Stimulated activated CD8-positive, alpha-beta memory T cell treated with anti-CD3 and anti-CD28 coated beads, Interleukin-4, amount 100 ng/mL, for 1 hour (primary cell): ENCODE measurements around the gene SLC25A26.
A peak's percentile ranks its signal among the peaks of the same experiment; 100 is the strongest.

Experiments
- DNase-seq, 2 donors: peaks; one replicate each; pipeline ENCODE4 v3.0.0-alpha.2; 2020; ENCODE audit warnings: low read depth in 2 of 2, low spot score in 1 of 2

Gene SLC25A26

DNA sequence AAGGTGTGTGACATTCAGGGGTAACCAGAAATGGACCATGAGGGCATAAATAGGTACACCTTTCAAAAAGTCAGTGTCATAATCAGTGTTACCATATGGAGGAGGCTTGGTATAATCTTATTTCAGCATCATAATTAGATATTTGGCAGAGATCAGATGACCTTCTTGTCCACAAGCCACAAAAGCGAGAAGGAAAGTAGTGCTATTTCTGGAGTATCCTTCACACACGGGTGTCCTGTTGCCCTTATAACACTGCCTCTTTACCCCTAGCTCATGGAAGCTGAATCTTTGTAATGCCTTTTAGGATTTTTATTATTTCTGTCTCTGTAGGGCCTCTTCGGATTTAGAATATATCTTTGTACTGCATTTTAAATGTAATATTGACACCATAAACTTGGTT is 147.2 kb downstream of the SLC25A26 start:
- DNase-seq: no peak

DNA sequence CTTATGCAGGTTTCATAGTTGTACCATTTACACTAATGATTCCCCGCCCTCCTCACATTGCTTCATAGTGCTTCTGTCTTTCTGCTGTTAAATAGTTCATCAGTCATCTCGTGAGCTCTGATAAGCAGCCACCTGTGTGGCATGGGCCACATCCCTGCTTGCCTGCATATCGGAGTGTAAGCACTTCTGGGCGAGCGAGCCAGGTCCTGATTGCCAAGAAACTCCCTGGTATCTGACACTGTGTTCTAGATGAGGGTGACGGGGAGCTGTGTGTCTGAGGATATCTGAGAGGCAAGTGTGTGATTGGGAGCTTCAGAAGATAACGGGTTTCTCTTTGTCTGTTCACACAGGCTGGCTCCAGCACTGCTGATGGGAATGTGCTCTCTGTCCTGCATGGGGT is 149.4 kb downstream of the SLC25A26 start:
- DNase-seq: no peak

DNA sequence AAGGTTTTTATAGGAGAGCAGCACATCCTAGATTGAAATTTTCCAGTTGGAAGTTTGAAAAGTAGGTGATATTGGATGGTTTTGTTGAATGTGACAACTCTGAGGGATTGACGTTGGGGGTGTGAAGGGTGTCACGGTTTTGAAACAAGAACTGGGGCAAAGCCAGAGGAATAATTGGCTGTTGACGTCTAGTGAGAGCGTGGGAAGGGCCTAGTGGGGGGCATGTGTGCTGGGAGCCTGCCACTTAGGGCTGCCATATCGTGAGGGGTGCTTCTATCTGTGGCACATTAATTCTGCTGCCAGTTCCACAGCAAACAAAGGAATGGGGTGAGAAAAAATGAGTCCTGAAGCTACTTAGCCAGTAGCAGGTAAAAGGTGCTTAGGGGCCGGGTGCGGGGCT is 150.6 kb downstream of the SLC25A26 start:
- DNase-seq: no peak

DNA sequence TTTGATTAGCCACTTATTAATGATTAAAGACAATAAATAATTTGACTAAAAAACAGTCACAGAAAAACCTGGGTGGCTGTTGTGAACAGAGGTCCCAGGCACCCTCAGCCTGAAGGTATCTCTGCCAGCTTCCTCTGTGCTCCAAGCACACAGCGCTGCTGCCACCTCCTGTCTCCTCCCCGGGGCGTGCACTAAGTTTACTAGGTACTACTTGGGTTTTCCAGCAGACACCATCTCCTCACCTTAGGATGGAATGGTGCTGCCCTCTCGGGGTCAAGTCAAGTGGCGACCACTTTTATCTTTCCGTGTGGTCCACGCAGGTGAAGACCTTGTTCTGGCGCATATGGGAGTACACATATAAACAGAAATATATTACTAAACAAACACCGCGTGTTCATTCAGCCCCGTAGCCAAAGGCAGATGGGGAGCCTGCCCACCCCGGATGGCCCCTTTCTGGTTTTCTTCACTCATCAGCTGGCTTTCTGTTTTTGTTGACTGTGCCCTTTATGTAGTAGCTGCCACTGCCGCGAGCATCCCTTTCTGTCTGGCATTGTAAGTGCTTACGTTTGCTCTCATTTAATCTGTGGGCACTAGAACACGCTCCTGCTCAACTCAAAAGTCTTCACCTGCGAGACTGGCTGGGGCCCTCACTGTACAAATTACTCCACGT is 152.0 kb downstream of the SLC25A26 start:
- DNase-seq: peak in 1 of 2 donors; percentile 27

DNA sequence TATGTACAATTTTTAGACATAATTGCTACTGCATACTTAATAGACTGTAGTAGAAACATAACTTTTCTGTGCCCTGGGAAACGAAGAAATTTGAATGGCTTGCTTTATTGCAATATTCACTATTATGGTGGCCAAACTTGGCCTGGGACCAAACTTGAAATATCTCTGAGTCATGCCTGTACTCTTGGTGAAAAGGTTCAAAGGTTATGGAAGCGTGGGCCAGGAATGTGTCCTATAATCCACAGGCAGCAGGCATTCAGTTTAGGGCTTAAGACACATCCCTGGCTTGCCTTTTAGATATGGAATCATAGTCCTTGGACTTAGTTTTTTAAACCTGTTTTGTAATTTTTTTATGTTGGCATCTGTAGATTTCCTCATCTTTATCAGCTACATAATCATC is 155.8 kb downstream of the SLC25A26 start:
- no peak for DNase-seq

DNA sequence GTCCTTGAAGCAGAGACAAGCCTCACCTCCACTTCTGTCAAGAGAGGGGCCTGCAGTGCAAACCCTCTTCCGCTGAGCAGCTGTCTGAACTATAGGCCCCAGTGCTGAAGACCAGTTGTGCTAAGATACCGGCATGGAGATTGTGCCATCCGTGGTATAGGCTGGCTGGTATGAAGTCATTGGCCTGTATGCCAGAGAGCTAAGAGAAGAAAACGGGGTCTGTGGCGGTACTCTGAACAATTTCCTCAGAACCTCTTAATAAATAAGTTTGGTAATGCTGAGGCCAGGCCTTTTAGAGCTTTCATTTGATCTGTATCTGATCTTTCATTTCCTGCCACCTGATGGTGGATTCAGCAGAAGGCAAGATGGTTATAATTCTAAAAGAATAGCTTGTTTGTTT is 157.0 kb downstream of the SLC25A26 start:
- DNase-seq: no peak

DNA sequence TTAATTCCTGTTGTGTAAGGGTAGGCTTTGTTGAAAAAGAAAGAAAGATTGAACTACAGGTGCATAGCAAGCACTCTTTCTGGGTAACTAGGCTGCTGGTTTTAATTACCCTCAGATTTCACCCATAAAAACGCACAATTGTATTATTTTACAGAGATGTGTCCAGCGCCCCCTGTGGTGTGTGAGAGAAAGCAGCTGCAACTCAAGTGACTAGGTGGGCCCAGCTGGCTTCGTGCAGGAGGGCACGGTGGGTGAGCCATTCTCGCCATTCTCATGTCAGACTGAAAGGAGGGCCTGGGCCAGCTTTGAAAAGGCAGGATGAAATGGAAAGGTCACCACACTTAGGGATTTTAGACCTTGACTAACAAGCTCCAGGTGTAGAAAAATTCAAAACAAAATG is 157.5 kb downstream of the SLC25A26 start:
- peak in 1 of 2 donors; percentile 25 for DNase-seq

DNA sequence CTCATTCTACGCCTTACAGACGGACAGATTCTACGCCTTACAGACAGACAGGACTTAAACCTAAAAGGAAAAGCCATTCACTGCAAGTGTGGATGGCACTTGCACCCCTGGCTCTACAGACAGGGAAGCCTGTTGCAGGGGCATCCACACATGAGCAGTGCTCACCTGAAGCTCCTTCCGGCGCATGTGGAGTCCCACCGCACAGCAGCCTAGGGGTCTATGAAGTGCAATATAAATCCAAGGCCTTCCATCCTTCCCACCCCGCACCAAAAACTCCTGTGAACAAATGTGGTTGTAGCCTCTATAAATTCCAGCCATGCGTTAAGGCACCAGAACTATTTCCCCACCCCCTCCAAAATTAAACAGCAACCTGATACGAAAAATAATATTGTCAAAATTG is 158.8 kb downstream of the SLC25A26 start:
- DNase-seq: no peak

DNA sequence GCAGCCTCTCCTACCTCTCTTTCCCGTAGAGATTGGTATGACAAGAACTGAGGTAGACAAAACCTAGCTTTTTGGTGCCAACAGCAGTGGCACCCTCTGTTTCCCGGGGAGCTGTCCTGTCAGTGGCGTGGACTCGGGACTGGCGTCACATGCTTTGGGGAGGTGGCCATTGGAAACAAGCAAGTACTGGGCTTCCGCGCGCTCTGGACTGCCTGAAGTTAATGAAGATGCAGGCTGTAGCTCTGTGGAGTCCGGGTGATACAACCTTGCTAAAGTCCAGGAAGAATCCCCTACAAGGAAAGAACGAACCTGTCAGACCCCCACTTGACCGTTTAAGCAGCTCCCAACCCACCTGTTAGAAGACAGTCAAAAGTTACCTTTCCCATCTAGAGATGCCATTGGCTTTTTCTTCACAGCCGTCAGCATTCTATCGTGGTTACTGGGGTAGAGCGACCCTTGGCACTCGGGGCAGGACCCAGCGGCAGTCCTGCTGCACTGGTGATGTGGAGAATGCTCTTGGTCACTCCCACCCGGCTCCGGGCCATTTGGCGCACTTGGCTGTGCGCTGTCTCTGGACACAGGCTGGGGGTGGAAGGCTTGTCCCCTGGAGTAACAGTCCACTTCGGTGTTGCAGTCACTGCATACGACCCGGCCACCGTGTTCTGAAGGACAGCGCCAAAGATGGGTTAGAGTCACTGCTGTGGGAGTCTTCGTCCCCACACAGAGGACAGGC is 159.6 kb downstream of the SLC25A26 start:
- DNase-seq: no peak

DNA sequence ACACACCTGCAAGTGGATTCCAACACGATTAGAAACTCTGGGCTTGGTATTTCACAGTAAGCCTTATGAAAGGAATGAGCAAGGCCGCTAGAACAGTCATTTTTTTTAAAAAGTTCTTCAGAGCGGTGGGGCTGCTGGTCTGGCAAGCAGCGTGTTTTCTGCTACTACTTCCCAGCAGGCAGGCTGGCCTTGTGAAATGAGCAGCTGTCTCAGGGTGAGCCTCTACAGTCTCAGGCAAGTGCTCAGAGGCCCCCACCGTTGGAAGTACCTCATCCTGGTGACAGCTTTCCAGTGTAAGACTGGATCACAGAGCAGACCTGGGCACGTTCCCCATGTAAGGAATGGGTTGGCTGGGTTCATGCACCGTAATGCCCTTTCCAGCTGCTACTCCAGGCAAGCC is 160.8 kb downstream of the SLC25A26 start:
- DNase-seq: no peak

DNA sequence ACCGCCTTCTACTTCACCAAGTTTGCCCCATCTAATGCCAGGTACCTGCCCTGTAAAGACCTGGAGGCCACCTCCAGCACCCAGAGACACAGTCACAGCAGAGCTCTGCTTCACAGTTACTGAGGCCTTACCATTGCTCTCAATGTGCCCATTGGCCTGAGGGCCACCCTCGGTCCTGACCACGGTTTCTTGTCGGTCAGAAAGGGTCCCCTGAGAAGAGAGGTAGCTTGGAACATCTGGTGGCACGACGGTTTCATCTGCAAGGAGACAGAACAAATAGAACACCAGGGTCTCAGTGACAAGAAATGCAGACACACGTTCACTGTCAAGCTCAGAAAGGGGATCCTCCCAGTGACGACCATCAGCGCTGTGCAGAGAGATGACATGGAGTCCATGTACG is 161.3 kb downstream of the SLC25A26 start:
- DNase-seq: no peak

DNA sequence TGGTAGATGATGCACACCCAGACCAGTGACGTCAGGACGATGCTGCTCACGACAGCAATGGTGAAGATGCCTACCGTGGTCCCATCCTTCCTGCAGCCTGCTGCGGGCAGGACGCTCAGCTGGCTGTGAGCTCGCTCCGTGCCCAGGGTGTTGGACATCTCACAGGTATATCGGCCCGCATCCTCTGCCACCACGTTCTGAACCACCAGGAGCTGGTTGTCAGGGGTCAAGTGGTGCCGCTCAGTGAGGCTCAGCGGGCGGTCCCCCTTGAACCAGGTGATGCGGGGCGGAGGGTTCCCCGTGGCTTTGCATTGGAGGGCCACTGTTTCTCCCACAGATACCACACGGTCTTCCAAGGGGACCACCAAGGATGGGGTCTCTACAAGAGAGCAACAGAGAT is 162.2 kb downstream of the SLC25A26 start:
- DNase-seq: no peak

DNA sequence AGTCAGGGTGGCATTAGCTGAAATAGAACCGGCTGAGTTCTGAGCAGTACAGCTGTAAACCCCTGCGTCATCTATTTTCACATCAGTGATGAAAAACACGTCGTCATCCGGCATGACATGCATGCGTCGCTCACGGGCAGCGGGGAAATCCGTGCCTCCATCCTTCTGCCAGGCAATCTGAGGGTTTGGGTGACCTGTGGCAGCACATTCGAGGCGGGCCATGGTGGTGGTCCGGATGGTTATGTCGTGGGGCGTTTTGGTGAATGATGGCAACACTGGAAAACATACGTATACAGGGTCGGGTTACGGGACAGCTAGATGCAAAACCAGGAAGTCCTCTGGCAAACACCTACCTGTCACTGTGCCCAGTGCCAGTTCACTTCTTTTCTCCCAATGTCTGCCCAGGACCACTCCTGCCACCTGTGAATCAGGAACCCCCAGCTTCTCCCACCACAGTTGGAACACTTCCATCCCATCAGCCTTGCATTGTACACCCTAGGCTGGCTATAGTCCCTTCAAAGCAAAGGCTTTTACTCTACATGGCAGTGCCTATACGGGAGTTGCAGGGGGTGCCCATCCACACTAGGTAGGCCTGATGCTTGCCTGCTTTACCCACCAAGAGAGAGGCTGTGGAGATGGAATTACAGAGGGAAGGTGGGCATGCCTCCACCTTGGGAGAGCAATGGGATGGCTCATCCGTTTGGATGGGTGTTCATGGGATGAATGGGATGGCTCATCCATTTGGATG is 163.4 kb downstream of the SLC25A26 start:
- DNase-seq: no peak

DNA sequence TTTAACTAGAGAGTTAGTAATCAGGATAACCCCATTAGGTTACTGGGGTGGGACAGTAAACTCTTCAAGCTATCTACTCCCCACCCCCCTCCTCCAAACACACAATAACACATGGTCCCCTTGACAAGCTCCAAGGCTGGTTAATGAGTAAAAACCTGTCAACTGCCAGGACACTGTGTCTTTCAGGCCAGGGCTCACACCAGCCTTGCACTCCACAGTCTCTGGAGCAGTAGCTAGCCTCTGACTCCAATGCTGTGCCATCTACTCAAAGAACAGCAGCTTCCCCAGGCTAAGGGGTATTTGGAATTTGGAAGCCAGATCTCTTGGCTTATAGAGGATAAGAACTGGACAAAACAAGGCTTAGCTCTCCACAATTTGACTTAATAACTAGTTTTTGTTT is 164.3 kb downstream of the SLC25A26 start:
- no peak for DNase-seq

DNA sequence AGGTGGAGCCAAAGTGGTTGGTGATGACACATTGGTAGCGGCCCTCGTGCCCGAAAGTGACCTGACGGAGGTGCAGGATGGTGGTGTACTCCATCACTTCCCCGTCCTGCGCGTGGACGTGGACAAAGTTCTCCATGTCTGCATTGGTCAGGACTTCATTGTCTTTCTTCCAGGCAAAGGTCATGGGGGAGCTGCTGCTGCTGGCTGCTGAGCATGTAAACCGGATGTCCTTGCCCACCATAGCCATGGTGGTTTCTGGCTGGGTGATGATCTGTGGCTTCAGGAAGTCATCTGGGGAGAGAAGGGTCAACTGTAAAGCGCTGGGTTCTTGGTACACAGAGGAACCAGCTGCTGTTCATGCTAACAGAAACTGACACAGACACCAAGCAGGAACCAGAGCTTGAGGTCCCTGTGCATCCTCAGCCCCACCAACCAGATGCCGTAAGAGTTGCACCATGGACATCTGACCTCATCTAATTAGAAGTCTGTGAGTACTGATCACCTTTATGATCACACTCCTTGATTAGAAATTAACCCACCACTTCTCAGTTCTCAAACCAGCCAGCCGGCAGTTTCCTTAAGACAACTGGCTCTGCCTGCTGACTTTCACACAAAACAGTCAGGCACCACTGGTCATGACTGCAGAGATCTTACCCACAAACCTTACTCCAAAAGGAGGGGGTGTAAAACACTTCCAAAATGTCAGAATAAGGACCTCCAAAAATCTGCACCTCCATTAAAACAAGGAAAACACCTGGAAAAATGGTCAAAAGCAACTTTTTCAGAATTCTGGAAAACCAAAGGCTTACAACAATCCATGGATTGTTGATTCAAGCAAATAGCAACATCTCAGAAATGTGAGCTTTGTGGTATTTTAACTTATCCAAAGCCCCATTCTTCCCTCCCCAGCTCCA is 165.5 kb downstream of the SLC25A26 start:
- DNase-seq: no peak

DNA sequence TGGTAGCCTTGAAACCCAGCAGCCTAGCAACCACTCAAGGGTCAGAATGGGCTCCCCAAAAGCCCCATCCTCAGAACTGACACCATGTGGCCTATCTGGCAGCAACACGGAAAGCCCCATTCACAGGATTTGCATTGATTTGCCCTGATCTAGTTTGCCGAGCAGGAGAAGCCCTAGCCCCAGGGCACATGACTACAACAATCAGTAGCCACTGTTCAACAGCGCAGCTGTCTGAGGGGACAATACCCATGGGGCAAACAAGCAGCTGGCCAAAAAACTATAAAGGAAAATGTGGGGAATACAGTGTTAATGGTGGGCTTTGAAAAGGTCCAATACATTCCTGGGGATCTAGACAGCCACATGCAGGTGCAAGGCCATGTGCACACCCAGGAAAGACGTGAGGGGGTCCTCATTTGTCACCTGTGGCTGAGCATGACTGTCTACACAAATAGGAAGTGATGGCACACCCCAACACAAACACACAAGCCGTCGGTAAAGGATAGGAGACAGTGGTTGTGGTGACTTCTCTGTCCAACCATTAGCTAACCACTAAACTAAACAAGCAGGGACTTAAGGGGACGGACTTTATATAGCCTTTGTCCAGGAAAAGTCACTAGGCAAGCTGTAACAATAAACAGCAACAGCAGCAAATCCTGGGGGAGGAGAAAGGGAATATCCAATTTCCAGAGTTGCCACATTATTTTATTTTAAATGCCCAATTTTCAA is 166.3 kb downstream of the SLC25A26 start:
- no peak for DNase-seq

DNA sequence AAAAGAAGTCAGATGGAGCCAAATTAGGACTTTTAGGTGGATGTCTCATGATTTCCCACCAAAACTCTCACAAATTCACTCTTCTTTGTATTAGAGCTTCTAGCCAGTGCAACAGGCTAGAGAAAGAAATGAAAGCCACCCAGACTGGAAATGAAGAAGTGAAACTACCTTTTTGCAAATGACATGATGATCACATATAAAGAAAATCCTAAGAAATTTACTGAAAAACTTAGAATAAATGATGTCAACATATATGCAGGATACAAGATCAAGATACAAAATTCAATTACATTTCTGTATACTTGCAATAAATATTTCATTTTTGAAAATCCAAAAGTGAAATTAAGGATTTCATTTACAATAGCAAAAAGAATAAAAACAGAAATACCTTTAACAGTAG is 169.2 kb downstream of the SLC25A26 start:
- no peak for DNase-seq

DNA sequence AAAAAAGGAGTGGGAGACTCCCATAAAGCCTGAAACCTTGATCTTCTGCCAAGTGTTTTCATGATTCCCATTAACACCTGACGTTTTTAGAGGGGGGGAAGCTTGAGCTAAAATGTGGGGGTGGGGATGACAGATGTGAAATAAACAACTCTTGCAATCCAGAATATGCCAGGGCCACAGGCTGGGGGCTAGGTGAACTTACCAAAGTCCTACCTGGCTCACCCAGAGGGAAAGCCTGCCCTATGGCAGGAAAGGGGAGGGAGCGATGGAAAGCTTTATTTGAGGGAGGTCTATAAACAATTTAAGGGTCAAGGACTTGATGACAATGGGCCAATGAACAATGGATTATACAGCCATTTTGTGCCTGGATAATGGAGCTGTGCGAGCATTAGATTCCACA is 171.7 kb downstream of the SLC25A26 start:
- no peak for DNase-seq

DNA sequence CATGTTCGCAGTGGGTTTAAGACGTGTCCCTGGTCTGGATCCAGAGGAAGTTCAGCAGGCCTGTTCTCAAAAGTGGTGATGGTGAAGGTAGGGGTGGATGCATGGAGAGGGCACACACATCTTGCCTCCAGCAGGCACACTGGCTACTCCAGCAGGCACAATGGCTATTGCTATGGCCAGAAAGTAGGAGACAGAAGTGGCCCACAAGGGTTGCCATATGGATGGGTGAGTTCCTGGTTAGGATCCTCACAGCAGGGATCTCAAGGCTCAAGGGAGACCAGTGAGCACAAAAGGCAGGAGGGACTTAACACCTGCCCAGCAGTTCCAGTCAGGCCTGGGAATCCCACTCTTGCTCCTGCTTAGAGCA is 172.1 kb downstream of the SLC25A26 start:
- DNase-seq: no peak

DNA sequence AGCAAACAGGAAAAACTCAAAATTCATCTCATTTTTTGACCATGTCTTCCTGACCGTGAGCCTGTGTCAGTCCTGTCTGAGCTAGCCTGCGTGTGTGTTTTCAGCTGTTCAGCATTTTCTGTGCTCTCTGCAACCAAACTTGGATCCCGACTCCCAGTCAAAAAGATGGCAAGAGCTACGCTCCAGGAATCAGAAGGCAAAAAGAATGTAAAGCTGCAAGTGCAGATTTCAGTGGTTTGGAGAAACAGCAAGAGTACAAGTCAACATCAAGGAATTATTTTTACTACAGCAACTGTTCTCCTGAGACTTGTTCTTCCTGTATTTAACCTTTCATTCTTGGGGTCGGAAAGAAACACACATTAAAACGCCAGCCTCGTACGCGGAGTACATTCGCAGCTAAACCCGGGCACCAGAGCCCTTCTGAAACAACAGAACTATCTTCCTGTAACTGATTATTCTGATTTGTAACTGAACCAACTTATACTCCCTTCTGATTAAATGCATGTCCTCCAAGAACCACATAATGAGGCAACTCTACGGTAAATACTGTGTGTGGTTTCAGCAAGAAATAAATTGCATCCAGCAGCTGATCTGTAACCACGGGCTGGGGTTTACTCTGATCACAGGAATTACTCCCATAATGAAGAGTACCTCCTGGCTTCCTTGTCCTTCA is 172.7 kb downstream of the SLC25A26 start:
- DNase-seq: no peak
